A673 (cell line): Measurements from ENCODE around the gene CENPV.

Experiments
- EZH2 ChIP-seq: fragments of 200-600 bp; sonication (generic); IDR thresholded peaks from 2 replicates; pipeline ENCODE4 v1.6.1; 2017; ENCODE audit warnings: borderline replicate concordance, low read depth, mild to moderate bottlenecking, mixed read lengths, antibody characterized with exemption, low read length; ENCODE audit not compliant: poor library complexity, severe bottlenecking
- TF ChIP-seq, protein P1 (sequence below): fragments of 300-800, 200-600 bp; sonication (generic); conservative IDR thresholded peaks from 2 replicates; pipeline ENCODE4 v1.5.1; 2017; ENCODE audit warnings: low read depth, mild to moderate bottlenecking, antibody characterized with exemption, low read length, moderate library complexity, mixed read lengths

DNA sequence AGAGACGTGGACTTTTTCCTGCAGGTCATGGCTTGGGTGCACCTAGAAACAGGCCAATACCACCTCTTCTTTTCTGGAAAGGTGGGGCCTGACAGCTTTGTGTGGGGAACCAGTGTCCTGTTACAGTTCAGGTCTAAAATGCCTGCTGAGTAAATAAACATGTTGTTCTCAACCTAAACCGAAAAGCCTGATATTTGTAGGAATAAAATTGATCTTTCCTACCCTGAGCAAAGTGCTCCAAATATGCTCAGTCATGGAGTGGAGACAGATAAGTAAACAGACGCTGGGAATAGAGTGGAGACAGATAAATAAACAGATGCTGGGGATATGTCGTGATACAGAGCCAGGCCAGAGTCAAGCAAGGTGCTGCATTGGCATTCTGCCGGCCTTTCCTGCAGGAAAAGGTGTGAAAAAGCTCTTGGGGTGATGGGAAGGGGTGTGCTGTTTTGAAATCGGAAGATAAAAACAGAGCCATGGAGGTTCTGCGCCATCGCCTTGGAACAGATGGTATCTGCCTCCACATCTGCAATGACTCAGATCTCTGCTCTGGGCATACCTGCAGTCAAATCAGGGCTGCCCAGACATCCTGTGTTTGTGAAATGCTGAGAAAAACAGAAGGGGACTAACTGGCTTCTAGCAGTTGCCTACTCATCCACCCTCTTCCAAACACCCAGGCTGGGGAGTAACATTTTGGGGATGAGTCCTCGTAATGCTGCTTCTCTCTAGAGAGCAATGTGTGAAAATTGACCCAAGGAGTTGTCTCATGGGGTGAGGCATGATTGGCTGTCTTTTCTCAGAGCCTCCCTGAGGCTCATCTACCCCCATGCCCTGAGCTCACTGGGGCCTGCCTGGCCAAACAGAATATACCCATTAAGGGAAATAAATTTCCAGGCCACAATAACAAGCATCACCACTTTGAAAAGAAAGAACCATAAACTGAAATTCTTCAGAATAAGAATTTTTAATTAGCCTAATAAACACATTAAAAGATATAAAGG lies 45.3 kb upstream of the CENPV start:
- TF ChIP-seq, protein P1, sequence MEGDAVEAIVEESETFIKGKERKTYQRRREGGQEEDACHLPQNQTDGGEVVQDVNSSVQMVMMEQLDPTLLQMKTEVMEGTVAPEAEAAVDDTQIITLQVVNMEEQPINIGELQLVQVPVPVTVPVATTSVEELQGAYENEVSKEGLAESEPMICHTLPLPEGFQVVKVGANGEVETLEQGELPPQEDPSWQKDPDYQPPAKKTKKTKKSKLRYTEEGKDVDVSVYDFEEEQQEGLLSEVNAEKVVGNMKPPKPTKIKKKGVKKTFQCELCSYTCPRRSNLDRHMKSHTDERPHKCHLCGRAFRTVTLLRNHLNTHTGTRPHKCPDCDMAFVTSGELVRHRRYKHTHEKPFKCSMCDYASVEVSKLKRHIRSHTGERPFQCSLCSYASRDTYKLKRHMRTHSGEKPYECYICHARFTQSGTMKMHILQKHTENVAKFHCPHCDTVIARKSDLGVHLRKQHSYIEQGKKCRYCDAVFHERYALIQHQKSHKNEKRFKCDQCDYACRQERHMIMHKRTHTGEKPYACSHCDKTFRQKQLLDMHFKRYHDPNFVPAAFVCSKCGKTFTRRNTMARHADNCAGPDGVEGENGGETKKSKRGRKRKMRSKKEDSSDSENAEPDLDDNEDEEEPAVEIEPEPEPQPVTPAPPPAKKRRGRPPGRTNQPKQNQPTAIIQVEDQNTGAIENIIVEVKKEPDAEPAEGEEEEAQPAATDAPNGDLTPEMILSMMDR = no peak
- TF ChIP-seq EZH2 = no peak
